ENCODE results near the gene HAUS7.

Gene HAUS7

DNA sequence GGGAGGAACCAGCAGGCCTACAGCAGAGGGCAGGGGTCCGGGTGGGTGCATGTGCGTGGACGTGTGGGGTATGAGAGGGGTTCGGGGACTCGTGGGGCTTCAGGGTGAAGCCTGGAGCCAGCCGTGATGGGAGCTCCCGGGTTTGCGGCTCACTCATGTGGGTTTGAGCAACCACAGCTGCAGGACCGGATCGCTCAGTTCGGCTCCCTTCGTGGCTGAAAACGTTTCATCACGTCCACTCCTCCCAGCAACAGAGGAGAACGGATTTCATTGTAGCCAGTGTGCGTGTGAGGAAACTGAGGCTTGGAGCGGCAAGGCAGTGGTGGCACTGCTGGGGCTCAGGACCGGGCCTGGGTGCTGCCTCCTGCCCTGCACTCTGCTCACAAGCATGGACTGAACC is 35.0 kb upstream of the HAUS7 start:
- Mint-ChIP-seq H3K9me3 (peaks cover 5% of the 10 kb centered on the region), H3K36me3 (ENCODE audit: low read depth) (no peaks in the 10 kb centered on the region), H3K27ac (no peak overlapping the region), H3K4me1 (ENCODE audit: low read depth) (no peaks in the 10 kb centered on the region), H3K4me3 (no peak overlapping the region), H3K27me3 (ENCODE audit: low read depth) (no peaks in the 10 kb centered on the region)
- no peak for DNase-seq (ENCODE audit: low spot score)

GRCh38 chrX:153504445-153505016 is 34.2 kb upstream of the HAUS7 start:
- DNase-seq (ENCODE audit: low spot score), result no peak
- Mint-ChIP-seq H3K9me3 (peaks cover 5% of the 10 kb centered on the region), H3K27ac (no peak overlapping the region), H3K27me3 (ENCODE audit: low read depth) (no peaks in the 10 kb centered on the region), H3K36me3 (ENCODE audit: low read depth) (no peaks in the 10 kb centered on the region), H3K4me1 (ENCODE audit: low read depth) (no peaks in the 10 kb centered on the region), H3K4me3 (no peak overlapping the region)

DNA sequence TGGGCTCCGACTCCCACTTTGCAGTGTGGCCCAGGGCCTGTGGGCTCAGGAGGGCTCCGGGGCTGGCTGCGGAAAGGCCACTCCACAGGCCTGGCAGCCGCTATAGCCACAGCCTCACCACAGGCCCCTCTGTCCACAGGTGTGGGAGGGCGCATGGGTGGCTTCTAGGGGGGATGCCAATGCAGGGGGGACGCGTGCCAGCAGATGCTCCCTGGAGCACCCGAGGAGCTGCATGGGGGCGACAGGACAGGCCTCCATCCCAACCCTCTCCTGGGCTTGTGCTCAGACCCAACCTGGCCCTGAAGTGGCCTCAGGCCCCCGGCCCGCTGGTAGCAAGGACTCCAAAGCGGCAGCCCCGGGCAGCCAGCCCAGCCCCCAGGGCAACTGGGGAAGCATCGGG is 32.4 kb upstream of the HAUS7 start:
- Mint-ChIP-seq H3K4me1 (ENCODE audit: low read depth) (no peaks in the 10 kb centered on the region), H3K4me3 (no peak overlapping the region), H3K27ac (no peak overlapping the region), H3K36me3 (ENCODE audit: low read depth) (no peaks in the 10 kb centered on the region), H3K27me3 (ENCODE audit: low read depth) (no peaks in the 10 kb centered on the region), H3K9me3 (peaks cover 5% of the 10 kb centered on the region)
- DNase-seq (ENCODE audit: low spot score), result no peak

GRCh38 chrX:153502131-153502530 is 31.8 kb upstream of the HAUS7 start:
- H3K4me1 Mint-ChIP-seq (ENCODE audit: low read depth), result no peaks in the 10 kb centered on the region
- peaks cover 5% of the 10 kb centered on the region for H3K9me3 Mint-ChIP-seq
- no peaks in the 10 kb centered on the region for H3K36me3 Mint-ChIP-seq (ENCODE audit: low read depth)
- no peak for DNase-seq (ENCODE audit: low spot score)
- no peak overlapping the region for H3K27ac Mint-ChIP-seq
- H3K27me3 Mint-ChIP-seq (ENCODE audit: low read depth), result no peaks in the 10 kb centered on the region
- H3K4me3 Mint-ChIP-seq, result no peak overlapping the region

GRCh38 chrX:153501530-153501929 is 31.2 kb upstream of the HAUS7 start:
- no peak for DNase-seq (ENCODE audit: low spot score)
- Mint-ChIP-seq H3K27ac (no peak overlapping the region), H3K9me3 (peaks cover 5% of the 10 kb centered on the region), H3K36me3 (ENCODE audit: low read depth) (no peaks in the 10 kb centered on the region), H3K27me3 (ENCODE audit: low read depth) (no peaks in the 10 kb centered on the region), H3K4me1 (ENCODE audit: low read depth) (no peaks in the 10 kb centered on the region), H3K4me3 (no peak overlapping the region)

GRCh38 chrX:153500676-153501280 is 30.4 kb upstream of the HAUS7 start:
- no peaks in the 10 kb centered on the region for H3K36me3 Mint-ChIP-seq (ENCODE audit: low read depth)
- no peak overlapping the region for H3K27ac Mint-ChIP-seq
- H3K9me3 Mint-ChIP-seq, result peaks cover 5% of the 10 kb centered on the region
- H3K4me3 Mint-ChIP-seq, result no peak overlapping the region
- no peaks in the 10 kb centered on the region for H3K27me3 Mint-ChIP-seq (ENCODE audit: low read depth)
- no peaks in the 10 kb centered on the region for H3K4me1 Mint-ChIP-seq (ENCODE audit: low read depth)
- DNase-seq (ENCODE audit: low spot score), result no peak

DNA sequence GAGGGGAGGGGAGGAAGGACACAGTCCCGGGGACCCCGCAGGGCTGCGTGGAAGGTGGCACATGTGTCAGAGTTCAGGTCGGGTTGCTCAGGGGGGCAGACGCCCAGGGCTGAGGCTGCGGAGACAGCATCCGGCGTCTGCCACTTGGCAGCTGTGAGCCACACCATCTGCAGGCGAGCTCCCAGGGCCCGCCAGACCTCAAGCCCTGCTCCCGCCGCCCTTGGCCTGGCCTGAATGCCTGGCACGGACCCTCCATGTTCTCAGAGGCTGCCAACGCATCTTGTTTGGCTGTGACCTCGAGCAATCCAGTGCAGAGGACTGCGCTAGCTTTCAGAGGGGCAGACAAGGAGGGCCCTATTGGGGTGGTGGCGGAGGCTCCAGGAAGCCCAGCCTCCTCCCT is 29.5 kb upstream of the HAUS7 start:
- DNase-seq (ENCODE audit: low spot score), result no peak
- Mint-ChIP-seq H3K9me3 (peaks cover 5% of the 10 kb centered on the region), H3K4me3 (no peak overlapping the region), H3K27ac (no peak overlapping the region), H3K27me3 (ENCODE audit: low read depth) (no peaks in the 10 kb centered on the region), H3K4me1 (ENCODE audit: low read depth) (no peaks in the 10 kb centered on the region), H3K36me3 (ENCODE audit: low read depth) (no peaks in the 10 kb centered on the region)

DNA sequence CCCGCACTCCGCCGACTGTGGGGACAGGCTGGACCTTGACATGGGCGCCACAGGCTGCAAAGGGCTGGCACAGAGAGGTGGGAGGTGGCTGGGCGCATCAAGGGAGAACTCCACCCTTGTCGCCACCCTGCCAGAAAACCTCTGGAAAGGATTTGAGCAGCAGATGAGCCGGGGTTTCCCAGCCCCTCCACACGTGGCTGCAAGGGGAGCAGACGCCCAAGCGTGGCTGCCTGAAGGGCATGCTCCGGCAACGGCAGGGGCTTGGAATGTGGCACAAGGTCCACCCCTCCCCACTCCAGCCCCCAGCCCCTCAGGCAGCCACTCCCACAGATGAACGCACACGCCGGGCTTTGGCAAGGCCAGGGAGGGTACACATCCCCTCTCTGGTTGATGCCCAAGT is 29.0 kb upstream of the HAUS7 start:
- H3K4me1 Mint-ChIP-seq (ENCODE audit: low read depth), result no peaks in the 10 kb centered on the region

DNA sequence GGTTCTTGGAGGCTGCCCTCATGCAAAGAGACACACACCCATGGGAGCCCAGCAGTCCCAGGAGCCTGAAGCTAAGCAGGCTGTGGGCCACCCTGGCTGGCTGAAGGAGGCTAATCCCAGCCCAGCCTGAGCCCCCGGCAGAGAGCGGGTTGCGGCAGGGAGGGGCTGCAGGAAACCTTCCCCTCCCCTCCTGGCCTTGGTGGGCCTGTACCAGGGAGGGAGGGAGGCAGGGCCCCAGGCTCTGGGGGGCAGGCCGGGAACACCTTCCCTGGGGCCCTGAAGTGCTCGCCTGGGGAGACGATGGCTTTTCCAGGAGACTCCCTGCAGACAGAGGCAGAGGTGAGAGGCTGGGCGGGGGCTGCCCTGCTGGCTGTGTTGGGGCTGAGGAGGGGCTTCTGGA is 28.1 kb upstream of the HAUS7 start:
- Mint-ChIP-seq H3K27ac (no peak overlapping the region), H3K36me3 (ENCODE audit: low read depth) (no peaks in the 10 kb centered on the region), H3K9me3 (peaks cover 5% of the 10 kb centered on the region), H3K4me3 (no peak overlapping the region), H3K27me3 (ENCODE audit: low read depth) (no peaks in the 10 kb centered on the region), H3K4me1 (ENCODE audit: low read depth) (no peaks in the 10 kb centered on the region)
- DNase-seq (ENCODE audit: low spot score), result no peak

More for the DNA sequence above, 29.0 kb upstream of the HAUS7 start:
- H3K4me3 Mint-ChIP-seq, result no peak overlapping the region
- no peak for DNase-seq (ENCODE audit: low spot score)
- H3K27me3 Mint-ChIP-seq (ENCODE audit: low read depth), result no peaks in the 10 kb centered on the region
- H3K27ac Mint-ChIP-seq, result no peak overlapping the region
- H3K9me3 Mint-ChIP-seq, result peaks cover 5% of the 10 kb centered on the region
- no peaks in the 10 kb centered on the region for H3K36me3 Mint-ChIP-seq (ENCODE audit: low read depth)

DNA sequence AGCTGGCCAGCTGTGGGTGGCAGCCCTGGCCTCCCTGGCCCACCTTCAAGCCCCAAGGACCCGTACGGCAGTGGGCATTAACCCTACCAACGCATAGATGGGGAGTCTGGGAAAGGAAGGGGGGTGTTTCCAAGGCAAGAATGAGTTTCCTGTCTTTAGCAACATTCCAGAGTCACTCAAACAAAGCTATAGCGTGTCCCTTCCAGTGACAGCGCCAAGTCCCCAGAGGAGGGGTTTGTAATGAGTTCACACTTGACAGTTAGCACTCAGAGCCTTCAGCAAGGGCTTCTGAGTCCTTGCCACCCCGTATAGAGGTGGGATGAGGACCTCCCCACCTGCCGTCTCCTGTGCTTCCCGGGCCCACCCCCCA is 26.2 kb upstream of the HAUS7 start:
- Mint-ChIP-seq H3K27me3 (ENCODE audit: low read depth) (no peaks in the 10 kb centered on the region), H3K4me1 (ENCODE audit: low read depth) (no peaks in the 10 kb centered on the region), H3K36me3 (ENCODE audit: low read depth) (no peaks in the 10 kb centered on the region), H3K27ac (no peak overlapping the region), H3K9me3 (peaks cover 5% of the 10 kb centered on the region), H3K4me3 (no peak overlapping the region)
- no peak for DNase-seq (ENCODE audit: low spot score)

- Mint-ChIP-seq H3K27me3 (ENCODE audit: low read depth) (no peaks in the 10 kb centered on the region), H3K4me1 (ENCODE audit: low read depth) (no peaks in the 10 kb centered on the region), H3K36me3 (ENCODE audit: low read depth) (no peaks in the 10 kb centered on the region), H3K4me3 (no peak overlapping the region), H3K9me3 (peaks cover 5% of the 10 kb centered on the region), H3K27ac (no peak overlapping the region)
- no peak for DNase-seq (ENCODE audit: low spot score)
These were observed 25.7 kb upstream of the HAUS7 start for GRCh38 chrX:153495903-153496589.

DNA sequence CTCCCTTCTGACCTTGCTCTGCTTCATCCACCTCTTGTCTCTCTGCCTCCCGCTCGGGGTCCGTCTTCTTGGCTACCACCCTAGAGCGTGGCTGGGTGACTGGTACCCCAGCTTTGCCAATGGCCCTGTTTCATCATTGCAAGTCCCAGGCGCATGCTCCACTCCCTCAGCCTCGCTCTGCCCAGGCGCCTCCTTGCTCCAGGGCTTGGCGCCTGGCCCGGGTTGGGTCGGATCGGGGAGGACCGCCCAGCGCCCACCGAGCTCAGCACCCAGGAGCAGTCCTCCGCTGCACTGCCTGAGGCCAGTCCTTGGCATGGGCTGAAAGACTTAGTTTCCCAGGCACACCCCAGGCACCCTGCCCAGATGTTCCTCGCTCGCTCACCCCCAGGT is 25.0 kb upstream of the HAUS7 start:
- no peak overlapping the region for H3K4me3 Mint-ChIP-seq
- H3K27me3 Mint-ChIP-seq (ENCODE audit: low read depth), result no peaks in the 10 kb centered on the region
- no peaks in the 10 kb centered on the region for H3K36me3 Mint-ChIP-seq (ENCODE audit: low read depth)
- H3K4me1 Mint-ChIP-seq (ENCODE audit: low read depth), result no peaks in the 10 kb centered on the region
- no peaks in the 10 kb centered on the region for H3K9me3 Mint-ChIP-seq
- H3K27ac Mint-ChIP-seq, result no peak overlapping the region
- DNase-seq (ENCODE audit: low spot score), result no peak

DNA sequence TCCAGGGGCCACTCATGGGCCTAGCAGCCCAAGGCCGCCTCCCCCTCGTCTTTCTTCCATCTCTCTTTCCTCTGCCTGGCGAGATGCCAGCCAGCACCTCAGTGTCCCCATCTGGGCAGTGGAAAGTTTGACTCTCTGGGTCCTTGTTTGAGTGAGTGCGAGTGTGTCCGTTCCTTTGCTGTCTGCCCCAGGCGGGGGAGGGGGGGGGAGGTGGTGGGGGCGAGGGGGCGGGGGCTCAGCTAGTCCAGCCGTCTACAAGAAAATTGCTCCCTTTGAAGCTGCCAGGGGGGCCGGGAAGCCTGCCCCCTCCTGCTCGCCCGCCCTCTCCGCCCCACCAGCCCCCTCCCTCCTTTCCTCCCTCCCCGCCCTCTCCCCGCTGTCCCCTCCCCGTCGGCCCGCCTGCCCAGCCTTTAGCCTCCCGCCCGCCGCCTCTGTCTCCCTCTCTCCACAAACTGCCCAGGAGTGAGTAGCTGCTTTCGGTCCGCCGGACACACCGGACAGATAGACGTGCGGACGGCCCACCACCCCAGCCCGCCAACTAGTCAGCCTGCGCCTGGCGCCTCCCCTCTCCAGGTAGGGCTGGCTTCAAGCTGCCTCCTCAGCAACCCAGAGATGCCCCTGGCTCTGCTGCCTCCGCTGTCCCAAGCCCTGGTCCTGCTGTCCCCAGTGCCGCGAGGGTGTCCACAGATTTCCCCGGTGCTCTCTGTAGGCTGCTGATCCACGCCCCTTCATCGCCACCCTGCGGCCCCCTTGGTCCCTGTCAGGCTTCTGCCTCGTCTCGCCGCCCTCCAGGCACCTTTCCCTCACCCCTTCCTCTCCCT is 24.4 kb upstream of the HAUS7 start, which contains the start of gene BGN:
TSS of gene BGN (plus strand) at position 440 of the 821 bp plus-strand sequence. CDS start 9,652 bp downstream, outside the sequence.
- Mint-ChIP-seq H3K27me3 (ENCODE audit: low read depth) (no peaks in the 10 kb centered on the region), H3K36me3 (ENCODE audit: low read depth) (no peaks in the 10 kb centered on the region), H3K4me3 (no peak within 1 kb of the TSS), H3K27ac (no peak within 1 kb of the TSS), H3K4me1 (ENCODE audit: low read depth) (no peaks in the 10 kb centered on the region), H3K9me3 (no peaks in the 10 kb centered on the region)
- no peak for DNase-seq (ENCODE audit: low spot score)

DNA sequence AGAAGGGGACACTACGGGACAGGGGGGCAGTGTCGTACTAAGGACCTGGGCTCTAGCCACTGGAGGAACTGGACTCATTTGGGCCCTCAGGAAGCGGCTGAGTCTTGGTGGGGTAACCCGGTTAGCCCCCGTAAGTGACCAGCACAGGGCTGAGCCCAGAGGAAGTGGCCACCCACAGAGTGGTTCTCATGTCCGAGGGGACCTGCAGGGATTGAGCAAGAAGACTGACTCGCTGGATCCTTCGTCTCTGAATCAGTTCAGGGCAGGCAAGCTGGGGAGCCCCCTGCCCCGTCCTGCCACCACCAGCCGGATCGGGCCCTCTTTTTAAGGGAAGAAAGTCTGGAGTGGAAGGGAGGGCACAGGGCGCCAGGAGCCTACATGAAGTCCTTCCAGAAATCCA is 23.7 kb upstream of the HAUS7 start:
- DNase-seq (ENCODE audit: low spot score), result no peak
- no peaks in the 10 kb centered on the region for H3K9me3 Mint-ChIP-seq
- no peak overlapping the region for H3K27ac Mint-ChIP-seq
- no peak overlapping the region for H3K4me3 Mint-ChIP-seq
- no peaks in the 10 kb centered on the region for H3K27me3 Mint-ChIP-seq (ENCODE audit: low read depth)
- no peaks in the 10 kb centered on the region for H3K4me1 Mint-ChIP-seq (ENCODE audit: low read depth)
- H3K36me3 Mint-ChIP-seq (ENCODE audit: low read depth), result no peaks in the 10 kb centered on the region

Data from T-helper 2 cell treated with Interferon-gamma antibody and Interleukin-4, amounts not matched to agents 5 μg/mL and 100 μg/mL, for 36 hours (primary cell).